Lower lobe of right lung (tissue), 2 donors: ENCODE data around the gene CD3G. TPM values are rescaled to one million over a fixed set of nuclear protein-coding genes. Genes with fewer than 3 reads are reported as not detected.

ENCODE experiments used
- ATAC-seq, 2 donors: fragments of 200-7000 bp; cut with Tn5 transposase; one replicate each; pipeline ENCODE4 v1.9.1; 2020 to 2022; ENCODE audit warnings: mild to moderate bottlenecking in 2 of 2, moderate library complexity in 2 of 2
- DNase-seq: peaks from one replicate; pipeline ENCODE4 v3.0.0-alpha.2; 2020
- H3K27ac ChIP-seq: fragments of 200-600 bp; one replicate; pipeline ENCODE4 v1.8.0; 2022
- H3K27me3 ChIP-seq: fragments of 200-600 bp; one replicate; pipeline ENCODE4 v1.8.0; 2022; ENCODE audit warnings: low read depth
- H3K36me3 ChIP-seq: fragments of 200-600 bp; one replicate; pipeline ENCODE4 v1.8.0; 2022; ENCODE audit warnings: mild to moderate bottlenecking
- H3K4me1 ChIP-seq: fragments of 200-600 bp; one replicate; pipeline ENCODE4 v1.8.0; 2022
- H3K4me3 ChIP-seq: fragments of 200-600 bp; one replicate; pipeline ENCODE4 v1.8.0; 2022; ENCODE audit warnings: mild to moderate bottlenecking
- H3K9me3 ChIP-seq: fragments of 200-600 bp; one replicate; pipeline ENCODE4 v1.8.0; 2022
- CTCF ChIP-seq: fragments of 200-600 bp; IDR thresholded peaks from one replicate; pipeline ENCODE4 v1.8.0; 2022; ENCODE audit warnings: antibody characterized with exemption, mild to moderate bottlenecking
- intact Hi-C: fragments of 100-400 bp; cut with DNase I; formaldehyde crosslinking; loops from one replicate; pipeline ENCODE4 v1.11.0; 2022
- long read RNA-seq: library from polyadenylated mRNA; unstranded; transcript quantifications from one replicate; pipeline ENCODE4 v2.0.0, GENCODE V29; 2021
- total RNA-seq: library from RNA; stranded (reverse); fragmentation: NEBNext Ultra II Directional; extraction: Animal tissue kit (Norgen Biotek cat#: 25700); gene quantifications from one replicate; pipeline ENCODE4 v1.2.1, GENCODE V29; 2021
- donor health status: DM: no; HTN: yes; CAD: no; lungs with severe emphysema.

CD3G gene
- total RNA-seq = 4.0 TPM
- long read RNA-seq, partial matches to known transcripts = 0 of 3 reads
- long read RNA-seq, other reads (novel, unspliced or antisense) = 2 of 3 reads

- Histone ChIP-seq H3K36me3 (no peaks in the 10 kb centered on the region), H3K9me3 (no peaks in the 10 kb centered on the region), H3K4me3 (peak within 1 kb of the TSS; percentile 24), H3K4me1 (no peaks in the 10 kb centered on the region), H3K27me3 (no peaks in the 10 kb centered on the region), H3K27ac (peak within 1 kb of the TSS; percentile 25)
- no peak for TF ChIP-seq CTCF
- intact Hi-C loops = no loop called here
- ATAC-seq (peak; percentile 43 to 46), DNase-seq (no peak)
These were observed at the start of gene CD3G for GRCh38 chr11:118343981-118344515. CD3G (plus strand) TSS chr11:118344344; CDS start chr11:118344424, 80 bp downstream.

- TF ChIP-seq CTCF = no peak
- Histone ChIP-seq H3K27ac (no peak overlapping the region), H3K36me3 (no peaks in the 10 kb centered on the region), H3K27me3 (no peaks in the 10 kb centered on the region), H3K9me3 (no peaks in the 10 kb centered on the region), H3K4me1 (peaks cover 5% of the 10 kb centered on the region), H3K4me3 (no peak overlapping the region)
- ATAC-seq = no peak
- no peak for DNase-seq
- intact Hi-C loops = no loop called here
These were observed 48.9 kb upstream of the CD3G start for GRCh38 chr11:118295199-118295598.

- Histone ChIP-seq H3K27ac (no peak overlapping the region), H3K27me3 (no peaks in the 10 kb centered on the region), H3K36me3 (no peaks in the 10 kb centered on the region), H3K4me1 (peaks cover 3% of the 10 kb centered on the region), H3K4me3 (no peak overlapping the region), H3K9me3 (no peaks in the 10 kb centered on the region)
- ATAC-seq (peak; percentile 60 to 73), DNase-seq (no peak)
- TF ChIP-seq CTCF = peak; percentile 55
- intact Hi-C loops = no loop called here
These were observed 48.2 kb upstream of the CD3G start for GRCh38 chr11:118295815-118296454.

GRCh38 chr11:118301600-118302195 is 42.4 kb upstream of the CD3G start:
- Histone ChIP-seq H3K27me3 (no peaks in the 10 kb centered on the region), H3K36me3 (no peaks in the 10 kb centered on the region), H3K4me3 (no peak overlapping the region), H3K27ac (no peak overlapping the region), H3K9me3 (no peaks in the 10 kb centered on the region), H3K4me1 (no peaks in the 10 kb centered on the region)
- TF ChIP-seq CTCF = no peak
- ATAC-seq = no peak
- intact Hi-C loops = no loop called here
- no peak for DNase-seq

GRCh38 chr11:118304227-118304567 is 39.9 kb upstream of the CD3G start:
- Histone ChIP-seq H3K9me3 (no peaks in the 10 kb centered on the region), H3K36me3 (no peaks in the 10 kb centered on the region), H3K27ac (no peak overlapping the region), H3K27me3 (no peaks in the 10 kb centered on the region), H3K4me1 (no peaks in the 10 kb centered on the region), H3K4me3 (no peak overlapping the region)
- intact Hi-C loops = no loop called here
- TF ChIP-seq CTCF = no peak
- ATAC-seq (no peak), DNase-seq (no peak)
